ENCODE results near the gene PPARG. TPM values are rescaled to one million over a fixed set of nuclear protein-coding genes. Genes with fewer than 3 reads are reported as not detected.

The PPARG gene
- total and polyA plus RNA-seq, 2 of the 13 experiments (the other 11 are each of a cell fraction or from before 2014, with no cell fraction given), result 13.9 to 58.3 TPM

GRCh38 chr3:12246497-12247163 lies 42.2 kb upstream of the PPARG start:
- FAIRE-seq (no peak), DNase-seq (ENCODE audit: low spot score) (no peak), ATAC-seq (no peak)
- Histone ChIP-seq H3K79me2 (ENCODE audit: insufficient read depth, low read length) (no peaks in the 10 kb centered on the region), H2AFZ (ENCODE audit: low read length) (no peak overlapping the region), H3K27me3 (ENCODE audit: control insufficient read depth in 1 of 2, insufficient read depth in 2 of 2, low read length in 2 of 2) (peaks cover 0 to 7% of the 10 kb centered on the region in 2 experiments; a peak in 2 of 5 replicates), H4K20me1 (ENCODE audit: insufficient read depth, low read length) (no peaks in the 10 kb centered on the region), H3K9ac (ENCODE audit: insufficient read depth, low read depth, low read length) (no peak overlapping the region), H3K4me1 (ENCODE audit: insufficient read depth, low read length) (no peaks in the 10 kb centered on the region), H3K4me3 (replicated peaks in 1 of 3; ENCODE audit: insufficient read depth in 1 of 3, low read depth in 2 of 3, low read length in 3 of 3) (no peak overlapping the region), H3K9me3 (ENCODE audit: low read length) (no peaks in the 10 kb centered on the region; the same call in 1 of the 2 replicates), H3K4me2 (ENCODE audit: low read depth, low read length) (no peak overlapping the region), H3K27ac (ENCODE audit: extremely low read length, insufficient read depth, low read length) (no peak overlapping the region), H3K36me3 (replicated peaks in 1 of 2; ENCODE audit: control insufficient read depth in 1 of 2, insufficient read depth in 2 of 2, low read length in 2 of 2) (no peaks in the 10 kb centered on the region)
- intact Hi-C loops (cut with micrococcal nuclease; ENCODE audit: unreplicated experiment) (no loop called here), in situ Hi-C loops (cut with HindIII; ENCODE audit: extremely low pct_ligation_motif_present, low pct_unique_long_range_greater_than_20kb) (no loop called here)
- 13% methylated on average over 6 of the region's 6 CpGs for WGBS (ENCODE audit: low lambda C conversion rate)
- ChIA-PET POLR2A (no interaction called here), CTCF (ENCODE audit: low intra/inter-chr PET ratio, low total read pairs) (no interaction called here)
- TF ChIP-seq ZNF770 (CRISPR knock-in tag; IDR thresholded peaks at IDR 0.05) (no peak), TFAP4 (IDR thresholded peaks at IDR 0.05; ENCODE audit: borderline replicate concordance, low read depth) (no peak), DDIT3 (CRISPR knock-in tag; IDR thresholded peaks at IDR 0.05) (no peak), HES4 (CRISPR knock-in tag; IDR thresholded peaks at IDR 0.05; ENCODE audit: borderline replicate concordance) (no peak), MYC (CRISPR knock-in tag; IDR thresholded peaks at IDR 0.05; ENCODE audit: borderline replicate concordance) (no peak), ZC3H4 (CRISPR knock-in tag; IDR thresholded peaks at IDR 0.05; ENCODE audit: borderline replicate concordance) (no peak), ZNF333 (CRISPR knock-in tag; IDR thresholded peaks at IDR 0.05; ENCODE audit: borderline replicate concordance) (no peak), ARNTL (CRISPR knock-in tag; IDR thresholded peaks at IDR 0.05) (no peak), ZNF777 (CRISPR knock-in tag; IDR thresholded peaks at IDR 0.05) (no peak), MIXL1 (CRISPR knock-in tag; IDR thresholded peaks at IDR 0.05) (no peak), GPBP1L1 (CRISPR knock-in tag; IDR thresholded peaks at IDR 0.05) (no peak), ZFP90 (CRISPR knock-in tag; IDR thresholded peaks at IDR 0.05; ENCODE audit: borderline replicate concordance) (no peak), MED1 (CRISPR knock-in tag; IDR thresholded peaks at IDR 0.05) (no peak), ZNF749 (CRISPR knock-in tag; IDR thresholded peaks at IDR 0.05; ENCODE audit: borderline replicate concordance) (no peak), ADNP (CRISPR knock-in tag; IDR thresholded peaks at IDR 0.05) (no peak), RNF2 (conservative IDR thresholded peaks at IDR 0.05; ENCODE audit: low read depth) (no peak), ZBTB1 (CRISPR knock-in tag; IDR thresholded peaks at IDR 0.05; ENCODE audit: borderline replicate concordance) (no peak), ZSCAN31 (CRISPR knock-in tag; IDR thresholded peaks at IDR 0.05; ENCODE audit: low read depth) (no peak), JARID2 (CRISPR knock-in tag; IDR thresholded peaks at IDR 0.05; ENCODE audit: insufficient replicate concordance) (no peak), IKZF4 (CRISPR knock-in tag; IDR thresholded peaks at IDR 0.05; ENCODE audit: borderline replicate concordance, low read depth, not compliant biosample characterization) (no peak)
- no TSS peak for BruUV-seq (replicated peaks)

Data from HepG2 (cell line).